BE2C (cell line): ENCODE data around the gene APBB2.

Experiments
- DNase-seq: peaks from one replicate; pipeline ENCODE4 v3.0.0-alpha.2; 2020
- H3K27me3 ChIP-seq: fragments of 250-450 bp; sonication (Bioruptor Pico); 2 replicates; pipeline ENCODE4 v1.5.1; 2020; ENCODE audit warnings: mild to moderate bottlenecking
- H3K36me3 ChIP-seq: fragments of 250-450 bp; sonication (Bioruptor Pico); 2 replicates; pipeline ENCODE4 v1.5.1; 2020; ENCODE audit warnings: mild to moderate bottlenecking
- H3K4me1 ChIP-seq: fragments of 250-450 bp; sonication (Bioruptor Pico); 2 replicates; pipeline ENCODE4 v1.5.1; 2020
- H3K4me3 ChIP-seq: 2 replicates; pipeline ENCODE4 v1.5.1; 2011; ENCODE audit warnings: low read depth, low read length
- H3K9me3 ChIP-seq: fragments of 250-450 bp; sonication (Bioruptor Pico); 2 replicates; pipeline ENCODE4 v1.5.1; 2020
- TF ChIP-seq, protein P1 (sequence below): IDR thresholded peaks from 2 replicates; pipeline ENCODE4 v1.5.1; 2012; ENCODE audit warnings: mild to moderate bottlenecking, low read depth, low read length

Gene APBB2

DNA sequence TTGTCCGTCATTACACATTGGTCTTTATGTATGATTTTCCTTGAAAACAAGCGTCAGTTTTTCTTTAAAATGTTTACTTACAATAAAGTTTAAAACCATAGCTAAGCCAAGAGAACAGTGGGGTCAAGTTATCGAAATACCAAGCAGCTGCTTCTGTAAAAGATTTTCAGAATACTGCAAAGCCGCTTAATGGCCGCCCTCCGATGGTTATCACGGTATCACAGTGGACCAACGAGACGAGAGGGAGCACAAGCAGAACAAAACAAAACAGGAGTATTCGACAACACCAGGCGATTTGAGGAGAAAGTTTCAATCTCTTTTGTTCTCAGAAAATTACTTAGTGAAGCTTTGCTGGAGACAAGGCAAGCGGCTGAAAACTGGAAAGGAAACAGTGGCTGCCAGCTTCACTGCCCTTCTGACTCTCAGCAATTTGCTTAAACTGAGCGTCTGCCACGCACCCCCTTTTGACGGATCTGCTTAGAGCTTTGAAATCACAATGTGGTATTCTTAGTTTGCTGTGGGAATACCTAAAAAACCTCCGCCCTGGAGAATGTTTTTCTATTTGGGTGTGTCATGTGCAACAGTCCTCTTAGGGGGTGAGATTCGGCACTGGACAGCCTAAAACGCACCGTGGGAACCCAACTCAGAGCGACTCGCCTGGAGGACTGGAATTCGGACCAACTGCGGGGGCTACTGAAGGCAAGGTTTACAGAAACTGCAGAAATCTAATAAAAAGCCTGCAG is 264.8 kb downstream of the APBB2 start:
- TF ChIP-seq, protein P1, sequence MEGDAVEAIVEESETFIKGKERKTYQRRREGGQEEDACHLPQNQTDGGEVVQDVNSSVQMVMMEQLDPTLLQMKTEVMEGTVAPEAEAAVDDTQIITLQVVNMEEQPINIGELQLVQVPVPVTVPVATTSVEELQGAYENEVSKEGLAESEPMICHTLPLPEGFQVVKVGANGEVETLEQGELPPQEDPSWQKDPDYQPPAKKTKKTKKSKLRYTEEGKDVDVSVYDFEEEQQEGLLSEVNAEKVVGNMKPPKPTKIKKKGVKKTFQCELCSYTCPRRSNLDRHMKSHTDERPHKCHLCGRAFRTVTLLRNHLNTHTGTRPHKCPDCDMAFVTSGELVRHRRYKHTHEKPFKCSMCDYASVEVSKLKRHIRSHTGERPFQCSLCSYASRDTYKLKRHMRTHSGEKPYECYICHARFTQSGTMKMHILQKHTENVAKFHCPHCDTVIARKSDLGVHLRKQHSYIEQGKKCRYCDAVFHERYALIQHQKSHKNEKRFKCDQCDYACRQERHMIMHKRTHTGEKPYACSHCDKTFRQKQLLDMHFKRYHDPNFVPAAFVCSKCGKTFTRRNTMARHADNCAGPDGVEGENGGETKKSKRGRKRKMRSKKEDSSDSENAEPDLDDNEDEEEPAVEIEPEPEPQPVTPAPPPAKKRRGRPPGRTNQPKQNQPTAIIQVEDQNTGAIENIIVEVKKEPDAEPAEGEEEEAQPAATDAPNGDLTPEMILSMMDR: no peak
- DNase-seq: no peak
- H3K27me3 ChIP-seq: no peaks in the 10 kb centered on the region
- no peaks in the 10 kb centered on the region for H3K9me3 ChIP-seq
- H3K4me3 ChIP-seq: no peak overlapping the region
- no peaks in the 10 kb centered on the region for H3K36me3 ChIP-seq
- H3K4me1 ChIP-seq: no peaks in the 10 kb centered on the region

DNA sequence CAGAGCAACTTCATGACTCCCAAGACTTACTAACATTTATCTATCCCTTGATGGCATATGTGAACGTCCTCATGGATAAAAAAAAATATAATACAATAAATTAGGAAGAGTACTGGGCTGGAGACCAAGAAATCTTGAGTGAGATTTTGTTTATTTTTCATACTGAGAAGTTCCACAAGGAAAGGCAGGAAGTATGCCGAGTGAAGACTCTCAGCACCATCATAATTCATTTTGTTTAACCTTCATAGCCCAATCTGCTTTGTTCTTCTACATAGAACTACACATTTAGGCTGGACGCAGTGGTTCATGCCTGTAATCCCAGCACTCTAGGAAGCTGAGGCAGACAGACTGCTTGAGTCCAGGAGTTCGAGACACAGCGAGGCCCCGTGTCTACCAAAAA is 266.3 kb downstream of the APBB2 start:
- DNase-seq: no peak
- no peaks in the 10 kb centered on the region for H3K9me3 ChIP-seq
- TF ChIP-seq, protein P1: no peak
- H3K27me3 ChIP-seq: no peaks in the 10 kb centered on the region
- no peaks in the 10 kb centered on the region for H3K36me3 ChIP-seq
- no peaks in the 10 kb centered on the region for H3K4me1 ChIP-seq
- no peak overlapping the region for H3K4me3 ChIP-seq

GRCh38 chr4:40946652-40947051 is 267.7 kb downstream of the APBB2 start:
- H3K9me3 ChIP-seq: no peaks in the 10 kb centered on the region
- no peak for DNase-seq
- H3K27me3 ChIP-seq: no peaks in the 10 kb centered on the region
- no peaks in the 10 kb centered on the region for H3K4me1 ChIP-seq
- no peak overlapping the region for H3K4me3 ChIP-seq
- no peaks in the 10 kb centered on the region for H3K36me3 ChIP-seq
- TF ChIP-seq, protein P1: no peak

DNA sequence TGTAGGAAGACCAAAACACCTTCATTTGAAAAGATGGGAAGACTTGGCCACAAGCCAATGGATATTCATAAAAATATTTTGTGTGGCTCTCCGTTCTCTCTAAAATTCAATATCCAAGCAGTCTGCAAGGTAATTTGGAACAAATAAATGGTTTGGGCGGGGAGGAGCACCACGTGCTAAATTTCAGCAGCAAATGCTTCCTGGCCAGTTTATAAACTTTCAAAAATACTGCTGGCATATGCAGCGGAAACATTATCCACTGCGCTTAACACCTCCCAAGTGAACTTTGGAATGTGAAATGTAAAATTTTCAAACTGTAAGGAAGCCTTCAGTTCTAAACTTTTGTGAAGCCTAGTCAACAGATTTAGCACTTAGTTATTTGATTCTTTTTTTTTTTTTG is 273.6 kb downstream of the APBB2 start:
- no peaks in the 10 kb centered on the region for H3K36me3 ChIP-seq
- no peak for DNase-seq
- no peak overlapping the region for H3K4me3 ChIP-seq
- no peaks in the 10 kb centered on the region for H3K4me1 ChIP-seq
- TF ChIP-seq, protein P1: no peak
- no peaks in the 10 kb centered on the region for H3K9me3 ChIP-seq
- H3K27me3 ChIP-seq: no peaks in the 10 kb centered on the region

- Histone ChIP-seq H3K9me3 (no peaks in the 10 kb centered on the region), H3K36me3 (no peaks in the 10 kb centered on the region), H3K4me3 (no peak overlapping the region), H3K4me1 (no peaks in the 10 kb centered on the region), H3K27me3 (no peaks in the 10 kb centered on the region)
- no peak for DNase-seq
- TF ChIP-seq, protein P1: no peak
Measured at GRCh38 chr4:40940317-40940741, 274.0 kb downstream of the APBB2 start.

DNA sequence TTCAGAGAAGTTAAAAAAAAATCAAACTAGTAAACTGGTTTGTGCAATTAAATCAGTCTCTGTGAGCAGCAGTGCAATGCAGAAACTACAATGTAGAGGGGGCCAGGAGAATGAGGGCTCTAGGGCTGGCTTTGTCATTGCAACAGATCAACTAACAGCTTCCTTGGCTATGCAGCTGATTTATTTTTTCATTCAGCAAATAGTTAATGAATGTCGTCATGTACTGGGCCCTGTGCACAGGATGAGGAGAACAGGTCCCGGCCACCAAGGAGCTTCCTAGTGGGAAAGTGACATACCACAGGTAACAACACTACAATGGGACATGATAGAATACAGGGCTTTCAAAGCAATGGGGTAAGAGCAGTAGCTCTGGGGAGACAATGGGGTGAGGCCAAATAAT is 274.5 kb downstream of the APBB2 start:
- TF ChIP-seq, protein P1: no peak
- no peaks in the 10 kb centered on the region for H3K27me3 ChIP-seq
- no peak for DNase-seq

More for the DNA sequence above, 274.5 kb downstream of the APBB2 start:
- no peaks in the 10 kb centered on the region for H3K4me1 ChIP-seq
- no peaks in the 10 kb centered on the region for H3K36me3 ChIP-seq
- H3K4me3 ChIP-seq: no peak overlapping the region
- H3K9me3 ChIP-seq: no peaks in the 10 kb centered on the region
